PC-9 (cell line): ENCODE measurements around the gene RAB10. TPM values are rescaled to one million over a fixed set of nuclear protein-coding genes. Genes with fewer than 3 reads are reported as not detected.

Source experiments
- BruUV-seq: library from RNA; stranded (reverse); fragments of 400-500 nt; replicated peaks from 2 replicates; lab custom pipeline; 2021; lab: Mats Ljungman, UMichigan
- CTCF ChIA-PET: fragments of 300-600 bp; sonication (Branson Sonifier 250); formaldehyde crosslinking; loops from one replicate; lab custom pipeline; 2022; ENCODE audit warnings: antibody characterized with exemption; lab: Charles Lee
- POLR2A ChIA-PET: fragments of 300-600 bp; sonication (Branson Sonifier 250); formaldehyde crosslinking; loops from one replicate; lab custom pipeline; 2022; ENCODE audit warnings: antibody characterized with exemption; ENCODE audit not compliant: unreplicated experiment; lab: Charles Lee
- DNase-seq, 2 experiments: peaks; one replicate each; pipeline versions ENCODE4 v3.0.0 to v3.0.0-alpha.2; 2015 to 2022; ENCODE audit warnings: mixed read lengths in 1 of 2
- H2AFZ ChIP-seq: fragments of 200-600 bp; sonication (generic); 2 replicates; pipeline ENCODE4 v1.8.1; 2017; ENCODE audit warnings: antibody characterized with exemption
- H3F3A ChIP-seq: fragments of 200-600 bp; sonication (generic); 2 replicates; pipeline ENCODE4 v1.8.1; 2017; ENCODE audit warnings: antibody characterized with exemption, mild to moderate bottlenecking, low read depth; ENCODE audit not compliant: insufficient read depth
- H3K27ac ChIP-seq: fragments of 200-600 bp; sonication (generic); 2 replicates; pipeline ENCODE4 v1.6.1; 2016; ENCODE audit warnings: mixed run types
- H3K27me3 ChIP-seq: fragments of 200-600 bp; sonication (generic); 2 replicates; pipeline ENCODE4 v1.6.1; 2016; ENCODE audit warnings: low read depth, mixed run types; ENCODE audit not compliant: insufficient read depth
- H3K36me3 ChIP-seq: fragments of 200-600 bp; sonication (generic); 2 replicates; pipeline ENCODE4 v1.6.1; 2016; ENCODE audit warnings: low read depth, mixed run types
- H3K4me1 ChIP-seq: fragments of 200-600 bp; sonication (generic); replicated peaks from 2 replicates; pipeline ENCODE4 v1.6.1; 2016; ENCODE audit warnings: mixed run types; ENCODE audit not compliant: insufficient read depth
- H3K4me2 ChIP-seq: fragments of 200-600 bp; sonication (generic); 2 replicates; pipeline ENCODE4 v1.6.1; 2017; ENCODE audit warnings: mixed run types
- H3K4me3 ChIP-seq: fragments of 200-600 bp; sonication (generic); 2 replicates; pipeline ENCODE4 v1.6.1; 2016; ENCODE audit warnings: mixed run types
- H3K79me2 ChIP-seq: fragments of 200-600 bp; sonication (generic); 2 replicates; pipeline ENCODE4 v1.6.1; 2017; ENCODE audit warnings: low read depth, mixed run types
- H3K9me2 ChIP-seq: fragments of 200-600 bp; sonication (generic); 2 replicates; pipeline ENCODE4 v1.8.1; 2017; ENCODE audit warnings: mild to moderate bottlenecking; ENCODE audit not compliant: insufficient read depth
- H3K9me3 ChIP-seq: fragments of 200-600 bp; sonication (generic); 2 replicates; pipeline ENCODE4 v1.8.1; 2016; ENCODE audit warnings: low read depth; ENCODE audit not compliant: insufficient read depth
- H4K20me1 ChIP-seq: fragments of 200-600 bp; sonication (generic); 2 replicates; pipeline ENCODE4 v1.8.1; 2017; ENCODE audit not compliant: insufficient read depth
- EZH2 ChIP-seq: fragments of 200-600 bp; sonication (generic); IDR thresholded peaks from 2 replicates; pipeline ENCODE4 v1.8.0; 2017; ENCODE audit warnings: antibody characterized with exemption, low read depth
- intact Hi-C: fragments of 100-400 bp; cut with micrococcal nuclease; formaldehyde crosslinking; loops from one replicate; pipeline ENCODE4 v1.10.0; 2022; ENCODE audit not compliant: unreplicated experiment
- total RNA-seq: library from RNA; stranded (reverse); gene quantifications from 2 replicates; pipeline ENCODE4 v1.2.3, GENCODE V29; 2021
- TF ChIP-seq, protein P1 (sequence below): fragments of 200-600 bp; sonication (generic); conservative IDR thresholded peaks from 2 replicates; pipeline ENCODE4 v1.6.1; 2017; ENCODE audit warnings: mixed run types, antibody characterized with exemption, mild to moderate bottlenecking, moderate library complexity

Gene RAB10
- total RNA-seq, 1 experiment from 2014 or later, result 171 TPM

DNA sequence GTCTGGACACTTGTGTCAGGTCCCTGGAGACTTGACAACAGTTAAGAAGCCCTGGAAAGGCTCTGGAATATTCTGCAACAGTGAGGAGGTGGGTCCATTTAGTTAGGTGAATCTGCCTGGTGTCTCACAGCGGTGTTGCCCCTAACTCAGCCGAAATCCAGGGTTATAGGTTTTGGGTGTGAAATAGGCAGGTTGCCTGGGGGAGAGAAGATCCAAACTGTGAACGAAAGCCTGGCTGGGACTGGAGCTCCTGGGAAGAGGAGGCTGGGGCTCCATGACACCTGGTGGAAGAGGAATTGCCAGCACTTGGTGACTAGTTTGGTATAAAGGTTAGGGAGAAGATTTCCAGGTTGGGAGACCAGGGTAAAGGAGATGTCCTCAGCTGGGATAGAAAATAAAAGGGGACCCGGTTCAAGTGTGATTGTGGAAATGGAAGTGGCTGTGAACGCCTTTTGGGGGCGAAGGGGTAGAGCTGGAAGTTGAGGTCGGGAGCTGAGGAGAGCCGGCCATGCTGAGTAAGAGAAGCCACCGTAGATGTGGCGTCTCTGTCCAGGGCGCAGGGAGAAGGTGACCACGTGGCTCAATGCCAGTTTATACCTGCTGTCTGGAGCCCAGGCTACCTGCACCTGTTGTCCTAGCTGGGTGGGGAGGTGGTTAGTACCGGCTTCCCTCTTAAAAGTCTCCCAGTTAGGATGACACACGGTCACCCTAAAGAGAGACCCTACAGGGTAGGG is 136.0 kb downstream of the RAB10 start:
- BruUV-seq, result no TSS peak
- intact Hi-C loops, result no loop called here

DNA sequence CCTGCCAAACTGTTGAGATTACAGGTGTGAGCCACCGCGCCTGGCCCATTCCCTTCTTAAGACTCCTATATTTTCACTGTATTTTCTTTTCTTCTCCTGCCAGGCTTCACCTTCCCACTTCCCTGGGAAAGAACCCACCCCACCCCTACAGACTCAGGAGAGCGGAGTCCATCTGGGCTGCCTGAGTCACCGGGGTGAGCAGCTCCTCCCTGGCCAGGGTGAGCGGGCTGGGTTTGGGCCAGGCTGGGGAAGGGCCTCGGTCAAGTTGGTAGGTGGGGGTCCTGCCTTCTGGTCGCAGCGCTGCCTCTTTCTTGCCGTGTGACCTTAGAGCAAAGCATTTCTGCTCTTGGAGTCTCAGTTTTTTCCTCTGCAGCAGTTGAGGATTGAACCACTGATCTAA is 136.9 kb downstream of the RAB10 start:
- H3K4me2 ChIP-seq, result no peak overlapping the region
- no peak for DNase-seq
- ChIA-PET POLR2A (no interaction called here), CTCF (no interaction called here)
- TF ChIP-seq, protein P1, sequence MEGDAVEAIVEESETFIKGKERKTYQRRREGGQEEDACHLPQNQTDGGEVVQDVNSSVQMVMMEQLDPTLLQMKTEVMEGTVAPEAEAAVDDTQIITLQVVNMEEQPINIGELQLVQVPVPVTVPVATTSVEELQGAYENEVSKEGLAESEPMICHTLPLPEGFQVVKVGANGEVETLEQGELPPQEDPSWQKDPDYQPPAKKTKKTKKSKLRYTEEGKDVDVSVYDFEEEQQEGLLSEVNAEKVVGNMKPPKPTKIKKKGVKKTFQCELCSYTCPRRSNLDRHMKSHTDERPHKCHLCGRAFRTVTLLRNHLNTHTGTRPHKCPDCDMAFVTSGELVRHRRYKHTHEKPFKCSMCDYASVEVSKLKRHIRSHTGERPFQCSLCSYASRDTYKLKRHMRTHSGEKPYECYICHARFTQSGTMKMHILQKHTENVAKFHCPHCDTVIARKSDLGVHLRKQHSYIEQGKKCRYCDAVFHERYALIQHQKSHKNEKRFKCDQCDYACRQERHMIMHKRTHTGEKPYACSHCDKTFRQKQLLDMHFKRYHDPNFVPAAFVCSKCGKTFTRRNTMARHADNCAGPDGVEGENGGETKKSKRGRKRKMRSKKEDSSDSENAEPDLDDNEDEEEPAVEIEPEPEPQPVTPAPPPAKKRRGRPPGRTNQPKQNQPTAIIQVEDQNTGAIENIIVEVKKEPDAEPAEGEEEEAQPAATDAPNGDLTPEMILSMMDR, result no peak
- no peak for TF ChIP-seq EZH2
- H3K36me3 ChIP-seq, result no peaks in the 10 kb centered on the region
- H3K27me3 ChIP-seq, result no peaks in the 10 kb centered on the region
- H3K79me2 ChIP-seq, result no peaks in the 10 kb centered on the region
- no peak overlapping the region for H3K27ac ChIP-seq
- no peak overlapping the region for H2AFZ ChIP-seq
- intact Hi-C loops, result no loop called here
- no peaks in the 10 kb centered on the region for H3K4me1 ChIP-seq
- no TSS peak for BruUV-seq
- no peak overlapping the region for H3K4me3 ChIP-seq
- H3K9me2 ChIP-seq, result no peaks in the 10 kb centered on the region
- no peaks in the 10 kb centered on the region for H4K20me1 ChIP-seq
- no peaks in the 10 kb centered on the region for H3K9me3 ChIP-seq
- peaks cover 6% of the 10 kb centered on the region; the same call in 1 of the 2 replicates for H3F3A ChIP-seq

More for the DNA sequence above, 136.0 kb downstream of the RAB10 start:
- Histone ChIP-seq H3K9me2 (no peaks in the 10 kb centered on the region), H4K20me1 (no peaks in the 10 kb centered on the region), H3K4me2 (no peak overlapping the region), H3K36me3 (no peaks in the 10 kb centered on the region), H3K9me3 (no peaks in the 10 kb centered on the region), H3K4me3 (no peak overlapping the region), H3K4me1 (no peaks in the 10 kb centered on the region), H3K27me3 (no peaks in the 10 kb centered on the region), H3K27ac (no peak overlapping the region), H2AFZ (no peak overlapping the region), H3F3A (peaks cover 6% of the 10 kb centered on the region; the same call in 1 of the 2 replicates), H3K79me2 (no peaks in the 10 kb centered on the region)
- TF ChIP-seq, protein P1, result no peak
- TF ChIP-seq EZH2, result no peak
- DNase-seq, result no peak
- CTCF ChIA-PET, result no interaction called here
- POLR2A ChIA-PET, result no interaction called here

DNA sequence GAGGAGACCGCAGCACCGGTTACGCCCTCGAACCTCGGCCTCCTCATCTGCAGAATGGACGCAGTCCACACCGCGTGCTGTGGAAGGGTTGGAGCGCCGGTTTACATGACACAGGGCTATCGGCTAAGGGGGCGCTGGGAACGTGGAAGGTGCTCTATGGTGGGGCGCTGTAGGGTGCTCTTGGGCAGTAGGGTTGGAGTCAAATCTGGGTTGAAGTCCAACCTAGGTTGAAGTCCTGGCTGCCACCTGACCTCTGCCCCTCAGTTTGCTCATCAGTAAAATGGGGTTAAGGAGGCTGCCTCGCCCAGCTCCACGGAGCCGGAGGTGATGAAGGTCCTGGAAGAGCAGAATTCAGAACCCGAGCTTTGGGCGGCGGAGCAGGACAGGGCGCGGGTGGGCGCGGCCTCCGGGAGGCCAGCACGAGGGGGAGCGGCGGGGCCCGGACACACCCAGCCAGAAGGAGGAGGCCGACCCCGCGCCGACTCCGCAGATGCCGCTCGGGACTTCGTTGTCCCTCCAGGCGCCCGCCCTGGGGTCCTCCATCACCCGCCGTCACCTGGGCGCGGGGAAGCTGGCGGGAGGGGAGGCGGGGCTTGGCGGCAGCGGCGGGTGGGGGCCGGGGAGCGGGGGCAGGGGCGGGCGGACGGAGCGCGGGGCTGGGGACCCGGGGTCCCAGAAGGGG is 138.4 kb downstream of the RAB10 start:
- Histone ChIP-seq H3K27me3 (no peaks in the 10 kb centered on the region), H3K4me3 (no peak overlapping the region), H3K4me1 (no peaks in the 10 kb centered on the region), H4K20me1 (no peaks in the 10 kb centered on the region), H3K79me2 (no peaks in the 10 kb centered on the region), H3K4me2 (no peak overlapping the region), H3K36me3 (no peaks in the 10 kb centered on the region), H3K9me3 (no peaks in the 10 kb centered on the region), H3K27ac (no peak overlapping the region), H3K9me2 (no peaks in the 10 kb centered on the region), H3F3A (peaks cover 6% of the 10 kb centered on the region; the same call in 1 of the 2 replicates), H2AFZ (no peak overlapping the region)
- intact Hi-C loops, result no loop called here
- no peak for DNase-seq
- TF ChIP-seq EZH2, result no peak
- TF ChIP-seq, protein P1, result no peak
- POLR2A ChIA-PET, result no interaction called here
- CTCF ChIA-PET, result no interaction called here
- BruUV-seq, result no TSS peak
